HG02759 (cell line): Measurements from ENCODE around the gene DNAL1.

ENCODE experiments used
- ATAC-seq: cut with Tn5 transposase; IDR thresholded peaks from one replicate; pipeline ENCODE4 v1.9.1; 2021; ENCODE audit warnings: mild to moderate bottlenecking, moderate library complexity; ENCODE audit not compliant: unreplicated experiment

DNAL1 gene

DNA sequence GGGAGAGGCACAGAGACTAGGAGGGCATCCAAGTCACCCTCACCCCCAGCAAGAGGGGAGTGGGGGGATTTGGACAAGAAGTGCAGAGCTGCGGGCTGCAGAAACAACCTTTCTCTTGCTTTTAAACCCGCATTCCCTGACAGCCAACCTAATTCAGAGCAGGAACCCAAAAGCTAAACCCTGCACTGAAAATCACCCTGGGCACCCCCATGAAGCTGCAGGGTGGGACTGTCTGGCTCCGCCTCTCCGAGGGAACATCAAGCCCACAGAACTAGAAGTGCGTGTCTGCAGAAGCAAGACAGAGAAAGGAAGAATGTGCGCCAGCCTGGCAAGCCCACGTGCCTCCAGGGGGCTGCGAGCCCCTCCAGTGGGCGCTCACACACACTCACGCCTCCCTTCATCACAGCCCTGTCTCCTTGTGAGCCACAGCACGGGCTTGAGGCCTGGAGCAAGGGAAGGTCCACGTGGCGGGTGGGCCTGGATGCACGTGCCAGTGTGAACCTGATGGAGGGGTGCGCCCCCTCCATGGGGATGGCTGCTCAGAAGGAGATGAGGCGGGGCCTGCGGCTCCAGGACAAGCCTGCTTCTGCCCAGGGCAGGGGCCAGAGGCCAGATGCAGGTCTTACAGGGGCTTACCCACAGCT is 97.2 kb downstream of the DNAL1 start:
- ATAC-seq = no peak

DNA sequence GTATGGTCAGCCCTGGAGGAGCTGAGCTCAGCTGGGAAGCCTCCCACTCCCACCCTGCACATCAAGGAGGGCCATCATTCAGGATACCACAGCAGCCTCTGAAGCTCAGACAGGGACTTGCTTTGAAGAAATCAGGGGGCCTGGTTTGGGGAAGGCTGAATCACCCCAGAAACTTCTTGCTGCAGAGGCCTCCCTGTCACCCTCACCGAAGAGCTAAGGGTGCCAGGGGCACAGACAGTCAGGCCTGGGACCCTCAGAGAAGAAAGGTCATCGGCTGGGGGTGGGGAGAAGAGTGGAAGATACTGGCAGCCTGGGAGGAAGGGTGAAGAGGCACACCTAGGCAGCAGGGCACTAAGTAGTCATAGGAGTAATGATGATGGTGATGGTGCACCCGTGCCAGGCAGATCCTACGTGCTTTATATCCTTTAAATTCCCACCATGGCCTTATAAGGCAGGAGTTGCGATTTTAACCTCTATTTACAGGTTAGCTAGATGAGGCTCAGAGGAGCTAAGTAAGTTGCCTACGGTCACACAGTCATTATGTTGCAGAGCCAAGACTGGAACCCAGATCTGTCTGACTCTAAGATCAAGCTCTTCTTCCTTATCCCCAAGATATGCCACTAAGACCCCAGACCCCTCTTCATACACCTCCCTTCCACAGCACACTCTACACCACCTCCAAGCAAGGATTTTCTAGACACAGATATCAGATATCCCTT is 97.9 kb downstream of the DNAL1 start:
- ATAC-seq = no peak

DNA sequence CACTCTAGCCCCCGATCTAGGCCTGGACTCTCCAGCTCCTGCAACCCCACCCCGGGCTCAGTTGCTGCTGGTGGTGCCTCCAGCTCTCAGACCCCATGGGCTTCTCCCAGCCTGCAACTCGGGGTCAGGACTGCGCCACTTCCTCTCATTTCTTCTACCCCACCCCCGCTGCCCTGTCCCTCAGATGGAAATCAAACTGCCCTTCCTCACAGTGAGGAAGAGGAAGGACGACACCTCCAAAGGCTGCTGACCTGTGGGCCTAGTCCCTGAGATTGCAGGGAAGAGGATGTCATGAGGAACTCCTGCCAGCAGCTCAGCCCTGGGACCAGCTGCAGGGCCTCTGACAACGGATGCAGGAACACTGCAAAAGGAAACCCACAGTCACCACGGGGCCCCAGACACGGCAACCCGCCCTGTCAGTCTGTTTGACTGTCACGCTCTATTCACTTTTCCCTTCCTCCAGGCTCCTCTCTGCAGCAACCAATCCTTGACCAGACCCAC is 98.7 kb downstream of the DNAL1 start:
- ATAC-seq = peak; percentile 58

DNA sequence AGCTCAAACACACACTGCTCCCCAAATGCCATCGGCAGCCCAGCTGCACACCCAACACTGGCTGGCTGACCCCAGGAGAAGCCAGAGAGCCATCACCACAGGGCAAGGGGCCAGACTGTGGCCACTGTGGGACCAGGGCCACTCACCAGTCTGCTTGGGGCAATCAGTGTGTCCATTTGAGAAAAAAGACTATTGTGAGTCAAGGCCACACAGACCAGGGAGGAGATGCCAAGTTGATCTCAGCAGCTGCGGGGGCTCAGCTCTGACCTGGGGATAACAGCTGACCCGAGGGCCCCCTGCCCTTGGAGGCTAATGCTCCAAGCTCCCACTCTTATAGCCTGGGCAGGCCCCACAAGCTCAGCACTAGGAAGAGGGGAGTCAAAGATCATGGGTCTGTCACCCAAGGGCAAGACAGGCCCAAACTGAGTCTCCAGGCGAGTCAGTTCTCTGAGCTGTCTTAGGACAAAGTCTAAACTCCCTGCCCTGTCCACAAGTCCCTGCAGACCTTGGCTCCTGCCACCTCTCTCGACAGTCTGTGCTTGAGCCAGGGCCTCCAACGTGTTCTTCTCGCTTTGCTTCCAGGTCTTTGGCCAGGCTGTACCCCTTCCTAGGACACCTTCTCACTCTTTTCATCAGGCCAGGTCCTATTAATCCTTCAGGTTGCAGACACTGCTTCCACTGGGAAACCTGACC is 99.5 kb downstream of the DNAL1 start:
- ATAC-seq = no peak

DNA sequence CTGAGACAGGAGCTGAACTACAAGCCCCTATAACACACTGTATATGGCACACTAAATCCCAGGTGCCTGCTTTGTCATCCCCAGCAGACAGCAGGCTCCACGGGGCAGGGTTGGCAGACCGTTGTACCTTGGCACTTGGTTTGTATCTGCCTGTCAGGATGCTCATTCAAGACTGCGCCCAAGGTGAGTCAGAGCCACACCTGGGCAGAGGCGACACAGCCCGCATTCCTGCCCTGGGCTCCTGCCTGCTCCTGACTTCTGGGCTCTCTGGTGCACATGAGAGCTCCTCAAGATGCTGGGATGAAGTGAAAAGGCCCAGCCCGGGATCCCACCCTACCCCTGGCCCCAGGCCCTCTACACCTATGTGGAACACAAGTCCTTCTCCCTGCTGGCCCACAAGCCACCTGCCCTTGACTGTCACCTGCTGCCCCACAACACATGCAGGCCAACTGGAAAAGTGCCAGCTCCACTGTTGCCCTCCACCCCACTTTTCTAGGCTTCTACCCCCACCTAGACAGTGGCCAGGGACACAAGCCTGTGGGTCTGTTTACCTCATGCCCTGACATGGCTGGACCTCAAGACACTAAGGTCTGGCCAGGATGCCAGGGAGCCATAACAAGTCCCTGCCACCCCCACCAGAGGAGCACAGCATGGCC is 100.2 kb downstream of the DNAL1 start:
- ATAC-seq = no peak

DNA sequence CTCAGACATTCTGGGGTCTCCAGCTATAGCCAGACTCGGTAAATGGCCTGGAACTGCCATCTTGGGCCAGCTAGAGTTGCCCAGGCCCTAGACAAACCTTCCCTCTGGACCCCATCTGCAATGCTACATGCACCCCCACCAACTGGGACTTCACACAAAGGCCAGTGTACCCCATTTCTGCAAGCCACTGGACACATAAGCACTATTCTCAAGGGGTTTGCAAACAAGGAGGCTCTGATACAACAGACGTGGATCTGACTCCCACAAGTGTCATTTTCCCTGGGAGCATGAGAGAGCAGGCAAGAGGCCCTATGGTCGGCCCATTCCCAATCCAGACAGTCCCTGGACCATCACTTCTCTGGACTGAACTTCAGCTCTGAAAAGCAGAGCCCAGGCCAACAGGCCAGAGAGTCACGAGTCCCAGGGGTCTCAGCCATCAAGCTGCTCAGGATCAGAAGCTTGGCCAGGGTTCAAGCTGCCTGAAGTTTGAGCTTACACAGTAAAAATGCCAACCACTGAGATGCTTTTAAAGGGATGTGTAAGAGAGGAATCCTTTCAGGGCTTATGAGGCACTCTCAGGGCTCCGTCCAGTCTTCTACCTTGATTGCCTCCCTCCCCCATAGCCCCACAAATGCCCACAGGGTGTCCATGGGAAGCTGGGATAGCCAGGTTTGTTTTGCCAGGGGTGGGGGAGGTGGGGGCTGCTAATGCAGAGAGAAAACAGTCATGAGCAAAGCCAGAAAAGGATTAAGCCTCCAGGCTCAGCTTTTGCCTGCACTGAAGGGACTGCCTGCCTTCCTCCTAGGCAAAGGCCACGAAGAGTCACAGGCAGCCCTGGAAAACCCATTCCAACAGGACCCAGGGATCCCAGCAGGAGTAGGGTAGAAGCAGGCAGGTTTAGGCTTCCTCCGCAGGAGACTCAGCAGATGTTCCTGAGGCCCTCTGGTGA is 101.1 kb downstream of the DNAL1 start:
- no peak for ATAC-seq

DNA sequence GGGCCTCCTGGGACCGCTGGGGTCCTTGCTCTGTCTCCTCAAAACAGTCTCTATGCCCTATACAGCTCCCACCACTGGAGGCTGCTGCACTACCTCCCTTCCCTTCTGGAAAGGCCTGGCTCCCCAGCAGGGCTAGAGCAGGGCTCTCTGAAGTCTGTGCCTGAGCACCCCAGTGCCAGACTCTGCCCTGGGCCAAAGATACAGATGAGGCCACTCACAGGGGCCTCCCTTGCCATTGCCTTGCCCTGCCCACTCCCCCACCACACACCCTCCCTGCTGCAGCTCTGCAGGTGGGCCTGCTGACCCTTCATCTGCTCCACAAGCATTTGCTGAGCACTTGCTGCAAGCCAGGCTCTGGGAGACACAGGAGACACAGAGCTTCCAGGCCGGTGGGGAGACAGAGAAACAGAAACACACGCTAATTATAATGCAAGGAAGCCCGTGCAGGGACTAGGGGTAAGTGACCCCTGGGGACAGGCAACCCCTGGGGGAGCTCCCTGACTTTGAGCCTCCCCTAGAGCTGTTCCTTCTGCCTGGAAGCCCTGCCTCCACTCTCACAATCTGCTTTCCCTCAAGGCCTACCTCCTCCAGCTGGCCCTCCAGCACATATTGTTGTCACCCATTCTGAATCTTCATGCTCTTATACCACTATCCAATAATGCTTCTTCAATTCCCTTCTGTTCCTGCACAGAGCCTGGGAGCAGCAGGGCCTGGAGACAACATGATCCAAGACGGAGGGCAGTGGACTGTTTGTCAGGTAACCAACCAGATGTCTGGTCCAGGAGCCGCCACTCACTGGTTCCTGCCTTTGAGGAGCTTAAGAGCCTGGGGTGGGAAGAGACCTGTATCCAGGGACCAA is 102.0 kb downstream of the DNAL1 start:
- no peak for ATAC-seq

DNA sequence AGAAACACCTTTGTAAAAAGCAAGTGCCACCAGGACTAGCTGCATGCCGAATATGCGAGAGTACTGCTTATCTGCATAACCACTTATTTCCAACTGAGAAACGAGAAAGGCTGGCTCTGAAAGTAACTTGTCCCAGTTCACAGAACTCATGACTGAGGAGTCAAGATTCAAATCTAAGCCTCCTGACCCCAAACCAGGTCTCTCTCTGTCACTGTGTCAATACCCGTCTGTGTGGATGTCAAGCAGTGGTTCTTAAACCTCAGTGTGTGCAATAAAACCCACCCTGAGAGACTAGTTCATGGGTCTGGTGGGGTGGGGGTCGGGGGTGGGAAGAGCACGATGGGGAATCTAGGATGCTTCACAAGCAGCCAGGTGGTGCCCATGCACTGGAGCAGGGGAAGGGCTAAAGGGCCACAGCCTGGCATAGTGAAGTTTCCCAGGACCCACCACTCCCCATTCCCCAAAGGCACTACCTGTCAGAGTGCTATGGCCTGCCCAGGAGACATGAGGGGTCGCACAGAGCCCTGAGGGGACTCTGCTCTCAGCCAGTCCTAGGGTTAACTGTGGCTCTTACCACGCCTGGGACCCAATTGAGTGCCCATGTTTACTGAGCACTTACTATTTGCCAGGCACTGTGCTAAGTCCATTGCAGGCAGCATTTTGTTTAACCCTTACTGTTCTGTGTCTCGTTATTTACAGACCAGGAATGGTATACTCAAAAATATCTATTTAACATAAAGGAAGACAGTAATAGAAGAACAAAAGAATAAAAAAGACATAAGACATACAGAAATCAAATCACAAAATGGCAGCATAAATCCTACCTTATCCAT is 102.8 kb downstream of the DNAL1 start:
- ATAC-seq = no peak

DNA sequence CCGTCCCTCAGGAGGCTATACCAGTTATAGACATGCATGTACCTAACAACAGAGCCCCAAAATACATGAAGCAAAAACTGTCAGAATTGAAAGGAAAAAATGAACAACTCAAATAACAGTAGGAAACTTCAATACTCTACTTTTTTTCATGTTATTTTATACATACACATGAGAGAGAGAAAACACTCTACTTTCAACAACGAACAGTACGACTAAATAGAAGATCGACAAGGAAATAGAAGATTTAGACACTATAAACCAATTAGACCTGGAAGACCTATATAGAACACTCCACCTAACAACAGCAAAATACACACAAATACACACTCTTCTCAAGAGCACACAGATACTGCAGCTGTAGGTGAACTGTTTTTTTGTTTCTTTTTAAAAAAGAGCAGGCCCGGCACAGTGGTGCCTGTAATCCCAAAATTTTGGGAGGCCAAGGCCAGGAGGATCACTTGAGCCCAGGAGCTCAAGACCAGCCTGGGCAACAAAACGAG is 104.1 kb downstream of the DNAL1 start:
- ATAC-seq = no peak

DNA sequence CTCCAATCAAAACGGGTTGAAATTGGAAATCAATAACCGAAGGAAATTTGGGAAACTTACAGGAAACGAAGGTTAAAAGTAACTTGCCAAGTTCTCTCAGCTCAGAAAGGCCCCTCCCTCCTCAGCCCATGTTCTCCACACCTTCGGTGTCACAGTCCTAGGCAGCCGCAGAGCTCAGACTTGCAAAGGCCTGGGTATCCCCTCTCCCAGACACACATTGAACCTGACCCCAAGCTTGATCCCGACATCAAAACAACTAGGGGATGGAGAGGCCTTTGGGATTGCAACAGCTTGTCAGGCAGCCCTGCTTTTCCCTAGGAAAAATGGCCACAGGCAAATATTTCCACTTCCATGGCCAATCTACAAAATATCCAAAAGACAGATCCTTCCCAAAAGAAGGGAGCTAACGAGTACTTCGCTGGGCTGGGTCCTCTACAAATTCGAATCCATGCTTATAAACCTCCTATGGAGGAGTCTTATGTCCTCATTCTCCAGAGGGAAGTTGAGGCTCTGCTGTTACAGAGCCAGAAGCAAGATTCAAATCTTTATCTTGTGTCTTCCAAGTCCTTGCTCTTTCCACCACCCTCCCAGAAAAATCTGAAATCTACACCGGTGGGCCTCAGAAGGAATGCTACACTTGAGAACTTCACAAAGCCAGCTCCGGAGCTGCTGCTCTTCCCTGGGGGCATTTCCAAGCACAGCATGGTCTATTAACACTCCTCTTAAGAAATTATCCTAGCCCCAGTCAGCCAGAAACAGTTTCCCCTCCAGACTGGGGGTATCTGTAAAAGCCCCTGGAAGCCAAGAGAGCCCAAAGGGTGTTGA is 105.1 kb downstream of the DNAL1 start:
- ATAC-seq = no peak

DNA sequence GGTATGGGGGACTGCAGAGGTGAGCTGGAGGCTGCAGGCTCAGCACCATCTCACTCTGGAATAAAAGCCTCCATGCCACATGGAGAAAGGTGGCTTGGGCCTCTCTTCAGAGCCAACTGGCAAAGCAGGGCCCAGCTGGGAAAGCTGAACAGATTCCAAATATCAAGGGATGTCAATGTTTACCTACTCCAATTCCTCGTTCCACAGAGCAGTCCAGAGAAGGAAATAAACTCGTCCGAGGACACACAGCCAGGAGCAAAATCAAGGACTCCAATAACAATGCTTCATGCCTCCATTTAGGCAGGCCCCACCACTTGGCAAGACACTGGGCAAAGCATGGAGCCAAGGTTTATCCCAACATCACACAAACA is 105.7 kb downstream of the DNAL1 start:
- ATAC-seq = no peak

DNA sequence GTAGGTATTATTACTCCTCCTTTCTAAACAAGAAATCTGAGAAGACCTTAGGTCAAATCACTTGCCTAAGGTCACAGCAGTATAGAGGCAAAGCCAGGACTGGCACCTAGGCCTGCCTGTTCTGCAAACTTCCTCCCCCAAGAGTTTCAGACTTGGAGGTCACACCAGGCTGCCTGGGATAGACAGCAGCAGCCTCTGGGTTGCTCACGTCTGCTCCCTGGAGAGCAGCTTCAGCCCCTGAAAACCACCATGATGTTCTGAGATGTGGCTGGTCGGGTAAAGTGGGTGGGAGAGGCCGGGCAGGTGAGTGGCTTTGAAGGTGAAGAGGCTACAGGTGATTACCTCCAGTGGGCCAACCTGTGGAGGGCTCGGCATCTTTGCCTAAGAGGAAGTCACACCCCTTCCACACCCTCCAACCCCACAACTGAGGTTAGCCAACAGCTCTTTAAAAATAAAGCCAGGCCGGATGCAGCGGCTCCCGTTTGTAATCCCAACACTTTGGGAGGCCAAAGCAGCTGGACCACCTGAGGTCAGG is 106.4 kb downstream of the DNAL1 start:
- no peak for ATAC-seq

DNA sequence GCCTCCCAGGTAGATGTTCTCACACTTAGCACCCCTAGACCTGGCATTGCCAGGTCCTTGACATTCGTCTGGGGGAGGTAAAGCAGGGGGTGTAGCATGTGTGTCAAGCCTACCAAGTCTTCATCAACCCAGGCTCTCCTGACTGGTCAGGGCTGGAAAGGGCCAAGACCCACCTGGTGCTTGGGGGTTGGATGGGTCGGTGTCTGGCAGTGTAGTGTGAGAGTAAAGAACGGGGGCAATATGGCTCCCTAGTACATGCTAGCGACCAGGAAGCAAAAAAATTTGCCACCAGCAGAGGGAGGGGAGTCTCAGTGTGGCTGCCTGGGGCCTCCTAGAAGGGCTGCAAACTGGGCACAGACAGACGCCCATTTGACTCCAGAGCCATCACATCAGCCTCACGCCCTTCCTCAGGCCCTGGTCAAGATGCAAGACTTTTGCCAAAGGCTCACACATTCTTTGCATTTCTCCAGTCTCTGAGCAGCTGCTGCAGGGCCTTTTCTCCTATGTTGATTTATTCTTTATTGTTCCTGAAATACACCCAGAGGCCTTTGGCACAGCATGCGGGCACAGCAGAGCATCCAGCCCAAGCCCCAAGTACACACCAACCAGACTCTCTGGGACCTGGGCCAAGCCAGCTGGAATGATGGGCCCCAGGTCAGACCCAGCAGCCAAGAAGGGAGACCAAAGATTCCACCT is 107.7 kb downstream of the DNAL1 start:
- no peak for ATAC-seq
